ENCODE data around the gene SLC16A3.

Gene SLC16A3

GRCh38 chr17:82269138-82269881 lies 40.5 kb downstream of the SLC16A3 start:
- no peak for DNase-seq (ENCODE audit: low read depth in 3 of 3)

GRCh38 chr17:82269882-82270500 lies 41.1 kb downstream of the SLC16A3 start:
- no peak for DNase-seq (ENCODE audit: low read depth in 3 of 3)

DNA sequence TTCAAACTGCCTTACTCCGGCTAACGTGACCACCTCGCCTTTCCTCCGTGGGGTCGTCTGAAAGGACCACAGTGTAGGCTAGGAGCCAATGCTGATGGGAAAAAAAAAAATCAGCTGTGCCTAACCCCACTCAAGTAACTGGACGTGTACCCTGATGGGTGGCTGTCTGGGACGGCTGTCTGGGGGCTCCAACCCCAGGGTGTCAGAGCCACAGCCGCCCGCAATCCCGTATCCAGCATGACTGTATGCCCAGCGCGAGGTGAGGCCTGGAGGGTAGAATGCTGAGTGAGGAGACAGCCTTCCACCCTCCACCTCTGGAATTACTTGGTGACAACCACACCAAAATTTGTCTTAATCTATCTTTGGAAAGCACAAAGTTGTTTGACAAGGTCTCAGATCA lies 41.8 kb downstream of the SLC16A3 start:
- no peak for DNase-seq (ENCODE audit: low read depth in 3 of 3)

GRCh38 chr17:82271401-82271800 lies 42.6 kb downstream of the SLC16A3 start:
- no peak for DNase-seq (ENCODE audit: low read depth in 3 of 3)

- peak in 1 of 3 experiments; percentile 28 for DNase-seq (ENCODE audit: low read depth in 3 of 3)
These were observed 43.9 kb downstream of the SLC16A3 start for GRCh38 chr17:82272495-82273326.

DNA sequence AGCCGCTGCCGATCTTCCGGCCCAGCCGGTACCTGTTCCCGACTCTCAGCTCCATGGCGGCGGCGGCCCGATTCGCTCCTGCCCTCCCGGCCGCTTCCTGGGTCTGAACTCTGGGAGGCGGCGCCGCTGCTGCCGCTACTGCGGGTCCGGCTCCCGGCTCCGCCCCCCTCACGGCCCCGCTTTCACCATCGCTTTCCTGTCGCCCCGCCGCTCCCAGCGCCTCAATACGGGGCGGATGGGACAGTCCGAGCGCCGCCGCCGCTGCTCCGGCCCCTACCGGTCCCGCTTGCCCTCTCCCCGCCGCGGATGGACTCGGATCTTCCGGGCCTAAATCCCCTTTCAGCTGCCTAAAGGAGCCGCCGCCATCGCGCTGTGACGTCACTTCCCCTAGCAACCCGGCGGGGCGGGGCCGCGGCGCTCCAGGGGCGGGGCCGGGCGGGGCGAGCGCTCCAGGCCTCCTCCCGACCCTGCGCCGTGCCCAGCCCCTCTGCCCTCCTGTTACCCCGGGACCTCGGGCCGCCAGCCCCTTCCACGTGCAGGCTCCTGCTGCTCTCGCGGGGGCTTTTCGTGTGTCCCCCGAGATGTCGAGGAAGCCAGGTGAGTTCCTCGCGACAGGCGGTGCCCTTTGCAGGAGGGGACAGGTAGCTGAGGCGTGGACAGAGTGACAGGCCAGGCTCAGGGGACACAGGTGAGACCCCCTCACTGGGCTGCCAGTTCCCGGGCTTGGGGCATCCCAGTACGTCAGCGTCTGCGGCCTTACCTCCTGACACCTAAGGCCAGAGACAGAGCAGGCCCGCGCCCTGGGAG lies 44.7 kb downstream of the SLC16A3 start, which contains the start of gene CSNK1D:
Gene CSNK1D, minus strand, starts transcription at position 374 of the 807 bp plus-strand sequence. Its CDS starts 319 bp downstream, at position 55.
- DNase-seq (ENCODE audit: low read depth in 3 of 3): peak; percentile 81 to 92 (median 88)

GRCh38 chr17:82274134-82275020 lies 45.5 kb downstream of the SLC16A3 start:
- no peak for DNase-seq (ENCODE audit: low read depth in 3 of 3)

- DNase-seq (ENCODE audit: low read depth in 3 of 3): no peak
These were observed 46.5 kb downstream of the SLC16A3 start for GRCh38 chr17:82275326-82275725.

- no peak for DNase-seq (ENCODE audit: low read depth in 3 of 3)
These were observed 48.1 kb downstream of the SLC16A3 start for GRCh38 chr17:82276938-82277337.

DNA sequence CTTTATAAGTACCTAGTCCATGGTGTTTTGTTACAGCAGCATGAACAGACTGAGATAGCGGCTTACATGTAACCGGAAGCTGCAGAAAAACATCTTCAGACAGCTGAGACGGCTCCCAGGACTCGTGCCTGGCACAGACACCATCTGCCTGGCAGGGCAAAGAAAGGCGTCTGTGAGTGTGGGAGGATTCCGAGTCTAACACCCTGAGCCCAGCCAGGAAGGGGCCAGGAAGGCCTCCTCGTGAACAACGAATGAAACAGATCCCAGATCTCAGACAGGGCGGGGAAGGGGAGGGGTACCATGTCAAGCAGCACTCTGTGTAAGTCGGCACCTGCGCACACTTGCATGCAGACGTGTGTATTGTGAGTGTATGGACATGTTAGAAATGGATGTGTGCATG lies 49.0 kb downstream of the SLC16A3 start:
- DNase-seq (ENCODE audit: low read depth in 3 of 3): no peak

DNA sequence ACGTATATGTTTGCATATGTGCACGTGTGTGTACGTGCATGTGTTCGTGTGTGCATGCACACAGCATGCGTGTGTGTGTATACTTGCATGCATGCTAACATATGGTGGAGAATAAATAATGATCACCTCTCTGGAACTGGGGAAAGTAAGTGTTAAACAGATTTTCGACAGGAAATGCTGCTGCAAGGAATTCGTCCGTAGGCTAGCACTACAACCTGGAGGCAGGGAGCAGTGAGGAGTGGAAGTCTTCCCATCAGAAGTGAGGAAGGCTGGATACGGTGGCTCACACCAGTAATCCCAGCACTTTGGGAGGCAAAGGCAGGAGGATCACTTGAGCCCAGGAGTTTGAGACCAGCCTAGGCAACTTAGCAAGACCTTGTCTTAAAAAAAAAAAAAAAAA lies 49.5 kb downstream of the SLC16A3 start:
- DNase-seq (ENCODE audit: low read depth in 3 of 3): no peak

DNA sequence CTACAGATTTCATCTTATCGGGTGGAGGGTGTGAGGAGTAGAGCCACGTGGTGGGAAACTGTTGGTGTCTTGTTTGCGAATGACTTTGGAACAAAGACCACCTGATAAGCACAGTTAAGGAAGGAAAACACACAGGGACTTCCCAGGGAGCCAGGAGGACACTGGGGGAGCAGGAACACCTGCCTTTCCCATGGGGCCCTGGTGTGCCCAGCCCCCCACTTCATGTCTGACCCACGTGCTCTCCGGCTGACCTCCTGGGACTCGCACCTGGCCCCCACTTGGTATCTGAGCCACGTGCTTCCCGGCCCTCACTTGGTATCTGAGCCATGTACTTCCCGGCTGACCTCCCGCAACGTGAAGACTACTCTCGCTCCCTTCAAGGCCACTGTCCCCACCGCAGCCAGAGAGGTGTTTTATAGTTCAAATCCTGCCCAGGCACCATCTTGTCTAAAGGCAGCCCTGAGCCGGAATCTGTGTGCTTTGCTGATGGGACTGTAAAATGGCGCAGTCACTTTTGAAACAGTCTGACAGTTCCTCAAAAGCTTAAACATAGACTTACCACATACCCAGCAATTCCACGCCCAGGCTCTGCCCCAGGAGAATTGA lies 50.0 kb downstream of the SLC16A3 start:
- no peak for DNase-seq (ENCODE audit: low read depth in 3 of 3)

DNA sequence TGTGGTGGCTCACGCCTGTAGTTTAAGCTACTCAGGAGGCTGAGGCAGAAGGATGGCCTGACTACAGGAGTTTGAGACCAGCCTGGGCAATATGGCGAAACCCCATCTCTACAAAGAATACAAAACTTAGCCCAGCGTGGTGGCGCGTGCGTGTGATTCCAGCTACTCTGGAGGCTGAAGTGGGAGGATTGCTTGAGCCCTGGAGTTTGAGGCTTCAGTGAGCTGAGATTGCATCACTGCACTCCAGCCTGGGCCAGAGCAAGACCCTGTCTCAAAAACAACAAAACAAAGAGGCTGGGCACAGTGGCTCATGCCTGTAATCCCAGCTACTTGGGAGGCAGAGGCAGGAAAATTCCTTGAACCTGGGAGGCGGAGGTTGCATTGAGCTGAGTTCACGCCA lies 51.7 kb downstream of the SLC16A3 start:
- no peak for DNase-seq (ENCODE audit: low read depth in 3 of 3)

DNA sequence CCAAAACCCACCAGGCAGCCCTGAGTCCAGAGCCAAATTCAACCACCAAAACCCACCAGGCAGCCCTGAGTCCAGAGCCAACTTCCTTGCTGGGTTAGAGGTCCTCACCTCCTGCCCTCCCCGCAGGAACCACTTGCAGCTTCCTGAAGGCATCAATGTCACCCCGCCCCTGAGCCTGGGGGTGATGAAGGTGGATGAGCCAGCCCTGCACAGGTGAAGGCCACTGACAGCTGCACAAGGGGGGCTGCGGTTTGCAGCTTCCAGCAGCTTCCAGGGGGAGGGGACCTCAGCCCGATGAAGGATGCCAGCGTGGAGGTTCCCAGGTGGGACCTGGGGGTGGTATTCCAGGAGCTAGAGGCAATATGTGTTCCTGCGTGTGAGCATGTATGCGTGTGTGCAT lies 52.2 kb downstream of the SLC16A3 start:
- DNase-seq (ENCODE audit: low read depth in 3 of 3): no peak

DNA sequence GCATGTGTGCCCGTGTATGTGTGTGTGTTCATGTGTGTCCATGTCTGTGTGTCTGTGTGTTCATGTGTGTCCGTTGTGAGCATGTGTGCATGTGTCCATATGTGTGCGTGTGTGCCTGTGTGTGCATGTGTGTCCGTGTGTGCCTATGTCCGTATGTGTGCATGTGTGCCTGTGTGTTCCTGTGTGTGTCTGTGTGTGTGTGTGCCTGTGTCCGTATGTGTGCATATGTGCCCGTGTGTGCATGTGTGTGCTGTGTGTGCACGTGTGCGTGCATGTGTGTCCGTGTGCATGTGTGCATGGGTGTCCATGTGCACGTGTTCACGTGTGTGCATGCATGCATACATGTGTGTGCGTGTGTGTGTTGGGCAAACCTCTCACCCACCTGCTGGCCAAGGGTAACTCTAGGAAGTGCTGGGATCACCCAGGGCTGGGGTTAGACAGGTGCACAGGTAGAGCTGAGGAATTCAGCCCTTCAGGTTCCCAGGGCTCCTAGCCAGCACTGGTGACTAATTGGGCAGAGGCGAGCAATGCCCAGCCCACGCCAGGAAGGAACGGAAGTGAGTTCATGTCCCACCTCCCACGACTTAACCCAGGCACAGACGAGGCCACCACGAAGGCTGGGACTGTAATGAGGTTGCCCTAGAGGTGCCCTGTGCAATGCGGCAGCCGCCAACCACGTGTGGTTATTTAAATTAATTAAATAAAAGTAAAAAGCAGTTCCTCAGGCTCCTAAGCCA lies 52.8 kb downstream of the SLC16A3 start:
- DNase-seq (ENCODE audit: low read depth in 3 of 3): peak in 1 of 3 experiments; percentile 57

- no peak for DNase-seq (ENCODE audit: low read depth in 3 of 3)
These were observed 53.7 kb downstream of the SLC16A3 start for GRCh38 chr17:82282239-82283207.

- DNase-seq (ENCODE audit: low read depth in 3 of 3): peak in 1 of 3 experiments; percentile 67
These were observed 54.4 kb downstream of the SLC16A3 start for GRCh38 chr17:82283208-82283749.

DNA sequence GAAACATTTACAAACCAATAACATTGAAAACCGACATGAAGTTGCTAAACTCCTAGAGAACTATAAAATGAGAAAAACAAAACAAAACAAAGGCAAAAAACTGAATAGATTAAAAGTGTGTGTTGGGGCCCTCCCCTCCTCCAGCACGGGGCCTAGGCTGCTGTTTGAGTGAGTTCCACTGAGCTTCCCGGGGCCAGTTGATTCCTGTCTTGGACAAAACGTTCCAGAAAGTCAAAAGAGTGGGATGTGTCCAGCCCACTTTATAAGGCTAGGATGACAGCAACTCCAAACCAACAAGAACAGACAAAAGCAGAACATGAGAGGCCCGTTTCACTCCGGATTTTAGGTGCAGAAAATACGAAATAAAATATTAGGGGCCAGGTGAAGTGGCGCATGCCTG lies 56.3 kb downstream of the SLC16A3 start:
- no peak for DNase-seq (ENCODE audit: low read depth in 3 of 3)
